ENCODE results near the gene LEFTY1.

DNA sequence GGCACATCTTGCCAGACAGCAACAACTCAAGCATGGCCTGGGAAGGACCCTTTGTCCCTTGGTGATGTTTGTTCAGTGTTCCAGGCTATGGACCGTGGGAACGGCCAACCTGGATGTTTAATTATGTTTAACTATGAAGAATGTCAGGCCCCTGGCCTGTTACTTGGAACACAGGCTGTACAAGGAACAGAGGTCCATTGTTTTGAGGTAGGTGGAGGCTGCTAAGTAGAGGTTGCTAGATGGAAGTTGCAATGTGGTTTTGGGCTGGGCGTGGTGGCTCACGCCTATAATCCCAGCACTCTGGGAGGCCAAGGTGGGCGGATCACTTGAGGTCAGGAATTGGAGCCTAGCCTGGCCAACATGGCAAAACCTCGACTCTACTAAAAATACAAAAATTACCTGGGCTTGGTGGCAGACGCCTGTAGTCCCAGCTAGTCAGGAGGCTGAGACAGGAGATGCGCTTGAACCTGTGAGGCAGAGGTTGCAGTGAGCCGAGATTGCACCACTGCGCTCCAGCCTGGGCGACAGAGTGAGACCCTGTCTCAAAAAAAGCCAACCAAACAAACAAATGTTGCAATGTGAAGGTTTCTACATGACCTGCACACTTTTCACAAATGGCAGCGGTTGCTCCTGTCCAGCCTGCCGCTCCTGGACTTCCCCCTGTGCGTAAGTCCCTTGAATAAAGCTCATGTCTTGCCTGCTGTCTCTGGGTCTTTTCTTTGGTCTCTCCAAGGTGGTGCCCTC, 2.5 kb upstream of the LEFTY1 start:
- TF ChIP-seq POLR2A (IDR thresholded peaks at IDR 0.05; ENCODE audit: low read depth, low read length) (no peak), POLR2AphosphoS5 (IDR thresholded peaks at IDR 0.05; ENCODE audit: low read depth, low read length) (no peak), TAF1 (IDR thresholded peaks at IDR 0.05; ENCODE audit: borderline replicate concordance, low read depth, low read length) (no peak)

Data from GM12892 (cell line).